Sciatic nerve (tissue), 2 donors: ENCODE measurements around the gene STARD5. TPM values are rescaled to one million over a fixed set of nuclear protein-coding genes. Genes with fewer than 3 reads are reported as not detected.
"Not testable (repeated sequence)": the region's sequence is repeated elsewhere in the genome, so short reads cannot be mapped to it uniquely, and the experiment has no call there.

Source experiments
- ATAC-seq: fragments of 200-7000 bp; cut with Tn5 transposase; one replicate; pipeline ENCODE4 v1.9.1; 2020; ENCODE audit warnings: mild to moderate bottlenecking, moderate library complexity
- DNase-seq: peaks from one replicate; pipeline ENCODE4 v3.0.0-alpha.2; 2020; ENCODE audit warnings: low spot score
- intact Hi-C: fragments of 100-400 bp; cut with DNase I; formaldehyde crosslinking; loops from one replicate; pipeline ENCODE4 v1.14.2; 2022
- total RNA-seq: library from RNA; stranded (reverse); fragmentation: NEBNext Ultra II Directional; extraction: Animal tissue kit (Norgen Biotek cat#: 25700); gene quantifications from one replicate; pipeline ENCODE4 v1.2.1, GENCODE V29; 2021
- donor health status: DM: no; HTN: no; CAD: no.
- donor health status: DM: no; HTN: no; CAD: no.

STARD5 gene
- total RNA-seq, 1 donor from 2014 or later: 6.1 TPM

DNA sequence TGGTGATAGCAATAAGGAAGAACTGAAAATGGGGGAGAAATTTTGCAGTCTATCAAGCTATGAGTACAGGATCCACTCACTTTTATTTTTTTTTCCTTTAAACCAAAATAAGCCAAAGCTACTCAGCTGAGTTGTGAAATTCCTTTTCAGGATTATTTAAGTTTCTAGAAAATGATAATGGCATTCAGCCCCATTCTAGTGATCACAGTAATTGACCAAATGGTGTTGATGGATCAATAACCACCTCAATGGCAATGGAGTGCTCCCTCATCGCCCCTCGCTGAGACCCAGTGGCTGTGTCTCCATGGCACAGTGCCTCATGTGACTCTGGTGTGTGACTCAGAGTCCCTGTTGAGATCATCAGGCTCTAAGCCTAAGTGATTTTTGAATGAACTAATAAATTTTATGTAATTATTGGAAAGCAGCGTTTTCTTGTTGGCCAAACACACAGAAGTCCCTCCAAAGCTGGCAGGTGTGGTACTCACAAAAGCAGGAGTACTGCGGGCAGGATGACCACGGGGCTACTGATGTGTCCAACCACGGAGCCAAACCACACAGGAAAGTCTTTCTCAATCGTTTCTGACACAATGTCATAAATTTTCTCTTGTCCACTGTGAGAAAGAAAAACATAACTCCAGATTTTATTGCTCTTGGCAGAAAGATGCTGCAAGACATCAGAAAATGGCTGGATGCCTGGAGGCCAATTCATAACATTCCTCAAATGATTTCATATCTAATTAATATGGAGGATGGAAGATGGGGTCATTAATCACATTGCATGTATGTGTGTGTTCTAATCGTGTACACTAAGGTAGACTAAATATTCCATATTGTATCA is 14.4 kb upstream of the STARD5 start:
- ATAC-seq: peak; percentile 94
- peak; percentile 72 for DNase-seq
- intact Hi-C loops: no loop called here

DNA sequence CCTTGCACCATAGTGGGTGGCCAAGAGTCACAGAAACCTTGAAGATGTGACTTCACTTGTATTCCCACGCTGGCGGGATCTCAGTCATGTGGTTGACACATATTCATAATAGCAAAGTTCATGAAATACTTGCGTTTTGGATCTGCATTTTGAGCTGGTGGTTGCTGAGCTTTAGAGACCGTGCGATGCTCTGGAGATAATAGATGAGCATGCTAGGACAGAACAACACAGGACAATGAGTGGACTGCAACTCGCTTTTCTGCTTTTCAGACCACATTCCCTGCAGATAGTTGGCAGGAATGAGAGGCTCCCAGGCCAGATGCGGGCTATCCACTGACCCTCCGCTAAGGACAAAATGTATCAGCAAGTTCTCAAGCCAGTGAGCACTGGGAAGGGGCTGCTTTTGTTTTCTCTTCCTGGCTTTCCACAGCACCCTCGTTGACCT is 13.8 kb upstream of the STARD5 start:
- intact Hi-C loops: no loop called here
- peak; percentile 56 for ATAC-seq
- no peak for DNase-seq

DNA sequence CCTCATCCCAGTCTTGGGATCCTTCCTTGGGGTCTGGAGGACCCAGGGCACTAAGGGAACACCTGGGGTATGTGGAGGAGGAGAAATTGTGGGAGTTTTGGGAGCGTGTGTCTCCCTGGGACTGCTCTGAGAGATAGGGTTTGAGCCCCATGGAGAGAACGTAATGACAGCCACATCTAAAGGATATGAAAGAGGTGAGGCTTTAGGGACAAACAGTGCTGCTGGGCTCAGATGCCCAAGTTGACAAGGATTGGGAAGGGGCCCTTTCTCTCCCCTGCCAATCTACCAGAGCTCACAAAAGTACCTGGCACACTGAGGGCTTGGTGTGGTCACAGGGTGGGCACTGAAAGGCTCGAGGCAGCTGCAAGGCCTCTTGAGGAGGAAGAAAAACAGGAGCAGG is 13.3 kb upstream of the STARD5 start:
- DNase-seq: no peak
- no peak for ATAC-seq
- intact Hi-C loops: no loop called here

DNA sequence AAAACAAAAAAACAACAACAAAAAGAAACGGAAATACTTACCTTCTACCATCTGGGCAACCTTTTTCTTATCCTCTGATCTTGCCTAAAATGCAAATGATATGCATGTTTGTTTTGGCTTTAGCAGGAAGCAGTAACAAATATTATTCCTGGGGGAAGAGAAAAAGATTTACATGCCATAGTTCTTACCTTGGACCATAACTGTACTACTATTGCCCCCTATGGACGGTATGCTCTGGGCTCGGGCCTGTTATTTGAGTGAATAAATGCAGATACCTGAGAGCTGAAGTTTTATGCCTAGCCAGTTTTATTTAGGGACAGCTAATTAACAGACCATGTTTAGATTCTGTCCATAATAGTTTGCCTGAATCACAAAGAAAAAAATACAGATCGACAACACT is 12.6 kb upstream of the STARD5 start:
- intact Hi-C loops: no loop called here
- DNase-seq (no peak), ATAC-seq (no peak)

DNA sequence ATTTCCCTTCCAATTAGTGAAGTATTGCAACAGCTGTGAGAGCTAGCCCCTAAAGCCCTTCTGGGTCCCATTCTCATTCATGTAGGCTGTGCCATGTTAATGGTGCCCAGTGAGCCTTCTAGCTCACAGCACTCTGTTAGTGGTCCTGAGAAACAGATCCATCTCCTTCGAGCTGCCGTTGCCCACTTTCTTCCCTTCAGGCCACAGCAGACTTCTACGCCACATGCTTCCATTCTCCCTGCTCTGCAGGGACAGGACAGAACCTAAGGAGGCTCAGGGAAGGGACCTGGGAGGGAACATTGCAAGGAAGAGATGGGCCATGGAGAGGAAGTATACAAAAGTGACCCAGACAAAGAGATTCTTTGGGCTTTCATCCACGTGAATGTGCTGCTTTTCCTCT is 11.7 kb upstream of the STARD5 start:
- ATAC-seq: no peak
- DNase-seq: no peak
- intact Hi-C loops: no loop called here

DNA sequence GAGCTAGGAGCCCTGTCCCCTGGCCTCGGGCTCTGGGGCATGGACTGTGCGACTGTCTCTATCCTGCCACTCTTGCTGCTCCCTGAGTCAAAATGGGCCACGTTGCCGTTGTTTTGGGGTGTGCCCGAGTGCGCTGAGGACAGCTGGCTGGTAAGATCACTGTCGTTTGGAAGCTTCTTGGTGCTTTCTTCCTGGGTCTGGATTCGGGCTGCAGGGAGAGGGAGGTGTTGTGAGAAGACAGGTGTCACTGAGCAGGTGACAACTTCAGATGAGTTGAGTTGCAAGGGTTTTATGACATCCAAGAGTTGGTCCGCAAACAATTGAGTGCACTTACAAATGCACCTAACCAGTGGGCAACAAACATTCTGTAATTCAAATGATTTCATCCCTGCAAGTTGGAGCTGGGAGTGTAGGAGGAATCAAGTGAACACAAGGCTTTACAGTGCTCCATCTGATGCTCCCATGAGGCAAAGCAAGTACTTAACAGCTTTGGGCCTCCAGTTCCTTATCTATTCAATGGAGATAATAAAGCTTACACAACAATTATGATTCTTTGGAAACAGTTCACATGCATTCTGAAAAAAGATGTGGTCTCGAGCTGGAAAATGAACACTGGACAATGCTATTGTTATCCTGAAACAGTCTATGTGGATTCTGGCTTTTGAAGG is 11.0 kb upstream of the STARD5 start:
- DNase-seq (no peak), ATAC-seq (no peak)
- intact Hi-C loops: no loop called here

DNA sequence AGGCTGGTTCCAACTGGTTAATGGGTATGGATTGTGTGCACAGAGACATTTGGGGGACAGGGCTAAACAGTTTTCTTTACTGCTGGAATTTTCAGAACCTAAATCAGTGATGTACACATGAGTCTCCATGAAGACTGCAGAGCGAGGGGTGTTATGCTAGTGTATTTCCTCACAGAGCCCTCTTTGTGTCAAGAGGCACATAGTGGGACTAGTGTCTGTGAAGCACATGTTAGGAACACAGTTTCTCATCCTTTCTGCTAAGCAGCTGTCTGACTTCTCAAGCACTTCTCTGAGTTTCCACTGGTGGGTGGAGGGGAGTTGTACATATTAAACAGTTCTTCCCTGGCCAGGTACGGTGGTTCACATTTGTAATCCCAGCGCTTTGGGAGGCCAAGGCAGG is 9.4 kb upstream of the STARD5 start:
- ATAC-seq: no peak
- intact Hi-C loops: no loop called here
- no peak for DNase-seq

- no peak for ATAC-seq
- intact Hi-C loops: no loop called here
- no peak for DNase-seq
Measured at GRCh38 chr15:81332326-81332725, 8.4 kb upstream of the STARD5 start.

- no peak for ATAC-seq
- intact Hi-C loops: no loop called here
- no peak for DNase-seq
Measured at GRCh38 chr15:81331600-81331999, 7.7 kb upstream of the STARD5 start.

DNA sequence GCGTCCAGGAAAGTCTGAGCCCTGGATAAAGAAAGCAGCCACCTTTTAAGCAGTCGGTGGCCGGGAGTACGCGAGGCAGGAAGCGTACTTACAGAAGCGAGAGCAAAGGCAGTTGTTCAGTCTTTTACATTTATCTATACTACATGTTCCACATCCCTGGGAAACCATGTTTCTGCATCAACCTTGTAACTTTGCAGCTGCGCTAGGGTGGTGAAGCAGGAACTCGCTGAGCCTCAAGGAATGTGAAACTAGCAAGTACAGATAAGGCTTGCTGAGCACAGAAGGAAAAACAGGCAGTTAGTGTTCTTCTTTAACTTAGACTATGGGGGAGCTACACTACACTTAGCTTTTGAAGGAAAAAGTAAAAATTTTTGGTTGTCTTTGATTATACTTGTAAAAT is 7.2 kb upstream of the STARD5 start:
- DNase-seq, ATAC-seq, intact Hi-C loops: not testable (repeated sequence)

DNA sequence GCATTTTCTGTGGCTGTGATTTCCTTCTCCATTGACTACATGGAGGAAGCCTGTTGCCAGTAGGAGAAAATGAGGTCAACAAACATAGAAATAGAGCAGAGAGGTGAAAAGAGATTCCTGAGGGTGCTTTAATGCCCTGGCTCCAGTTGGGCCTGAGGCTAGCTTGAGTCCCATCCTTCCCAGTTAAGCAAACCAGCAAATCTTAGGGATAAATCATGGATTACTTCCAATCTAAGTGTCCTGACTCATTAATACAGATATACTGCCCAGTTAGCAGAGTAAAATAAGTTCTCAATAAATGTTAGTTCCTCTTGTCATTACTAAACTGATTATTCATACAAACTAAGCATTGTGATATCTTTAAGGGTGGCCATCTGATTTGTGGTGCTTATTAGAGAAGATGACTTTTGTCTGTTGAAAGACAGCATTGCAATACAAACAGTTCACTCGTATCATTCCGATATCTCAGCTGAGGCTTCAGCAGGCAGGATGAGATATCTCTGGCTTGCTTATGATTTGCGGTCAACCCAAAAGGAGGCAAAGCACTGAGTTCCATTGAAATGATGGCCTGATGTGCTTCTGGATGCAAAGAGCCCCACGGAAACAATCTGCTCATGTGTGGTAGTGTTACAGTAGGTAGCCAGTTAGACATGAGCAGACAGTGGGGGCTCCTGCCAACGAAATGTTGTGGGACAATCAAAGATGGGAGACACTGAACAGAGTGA is 6.6 kb upstream of the STARD5 start:
- intact Hi-C loops: no loop called here
- DNase-seq (no peak), ATAC-seq (no peak)

DNA sequence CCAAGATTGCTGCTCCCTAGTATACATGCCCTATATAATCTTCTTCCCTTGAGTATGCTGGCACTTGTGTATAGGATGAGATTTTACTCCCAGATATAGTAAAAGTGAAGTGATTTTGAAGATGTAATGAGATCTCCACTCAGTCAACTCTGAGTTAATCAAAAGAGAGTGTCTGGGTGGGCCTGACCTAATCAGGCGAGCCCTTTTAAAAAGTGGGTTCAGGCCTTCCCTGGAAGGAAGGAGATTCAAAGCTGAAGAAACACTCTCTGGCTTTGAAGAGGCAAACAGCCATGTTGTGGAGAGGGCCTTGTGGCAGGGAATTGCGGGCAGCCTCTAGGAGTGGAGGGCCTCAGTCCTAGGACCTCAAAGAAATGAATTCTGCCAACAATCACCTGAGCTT is 5.5 kb upstream of the STARD5 start:
- no peak for DNase-seq
- intact Hi-C loops: no loop called here
- no peak for ATAC-seq

GRCh38 chr15:81327516-81327915 is 3.6 kb upstream of the STARD5 start:
- no peak for ATAC-seq
- DNase-seq: no peak
- intact Hi-C loops: no loop called here

- ATAC-seq (no peak), DNase-seq (no peak)
- intact Hi-C loops: no loop called here
Measured at GRCh38 chr15:81326466-81327212, 2.7 kb upstream of the STARD5 start.

DNA sequence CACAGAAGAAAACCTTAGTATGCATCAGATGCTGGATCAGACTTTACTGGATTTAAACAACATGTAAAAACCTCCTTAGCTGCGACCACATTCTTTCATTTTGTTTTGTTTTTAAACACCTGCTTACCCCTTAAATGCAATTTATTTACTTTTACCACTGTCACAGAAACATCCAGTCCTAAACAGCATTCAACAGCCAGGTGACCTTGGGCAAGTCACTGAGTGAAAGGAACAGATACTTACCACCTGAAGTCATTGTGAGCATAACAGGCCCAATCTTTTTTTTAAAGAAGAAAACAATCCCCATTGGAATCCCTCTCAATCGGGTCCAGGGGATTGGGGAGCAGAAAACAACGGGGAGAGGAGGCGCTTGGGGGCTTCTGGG is 390 bp downstream of the STARD5 start:
- DNase-seq: no peak
- intact Hi-C loops: no loop called here
- ATAC-seq: peak; percentile 4

DNA sequence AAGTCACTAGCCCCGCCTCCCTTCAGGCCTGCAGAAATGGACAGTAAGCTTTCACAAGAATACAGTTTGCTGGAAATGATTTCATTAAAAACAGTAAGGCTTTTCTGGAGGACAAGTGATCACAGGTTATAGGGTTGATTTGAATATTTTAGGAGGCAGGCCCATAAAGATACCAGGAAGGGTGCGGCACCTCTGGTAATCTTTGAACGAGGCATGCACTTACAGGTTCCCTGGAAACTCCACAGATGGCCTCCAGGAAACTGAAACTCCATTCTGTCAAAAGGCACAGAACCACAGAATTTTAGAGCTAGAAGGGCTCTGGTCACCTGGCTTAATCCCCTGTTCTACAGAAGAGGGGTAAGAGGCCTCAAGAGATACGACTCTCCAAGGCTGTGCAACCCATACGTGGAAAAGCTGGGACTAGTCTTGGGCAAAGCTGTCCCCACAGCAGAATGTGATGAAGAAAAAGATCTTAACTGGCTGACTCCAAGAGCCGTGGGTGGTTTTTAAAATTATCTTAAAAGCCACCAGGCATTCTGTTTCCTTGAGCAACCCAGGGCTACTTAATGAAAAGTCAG is 1.2 kb downstream of the STARD5 start:
- ATAC-seq: no peak
- DNase-seq: no peak
- intact Hi-C loops: no loop called here

- ATAC-seq: no peak
- DNase-seq: no peak
- intact Hi-C loops: no loop called here
Measured at GRCh38 chr15:81321667-81322066, 2.3 kb downstream of the STARD5 start.

GRCh38 chr15:81317642-81318017 is 6.3 kb downstream of the STARD5 start:
- DNase-seq (no peak), ATAC-seq (no peak)
- intact Hi-C loops: no loop called here

- no peak for ATAC-seq
- intact Hi-C loops: no loop called here
- no peak for DNase-seq
Measured at GRCh38 chr15:81316267-81316666, 7.7 kb downstream of the STARD5 start.
